SK-N-SH treated with all-trans-retinoic acid at 6 μM for 48 hours (cell line): ENCODE results near the gene ACTN1.

ENCODE experiments used
- CREB5 ChIP-seq: fragments of 250-450 bp; sonication (Bioruptor Pico); IDR thresholded peaks from 2 replicates; pipeline ENCODE4 v1.5.1; 2020; ENCODE audit warnings: low read depth, mild to moderate bottlenecking, moderate library complexity
- TOX ChIP-seq: fragments of 250-450 bp; sonication (Bioruptor Pico); IDR thresholded peaks from 2 replicates; pipeline ENCODE4 v1.8.0; 2021; ENCODE audit warnings: mild to moderate bottlenecking, moderate library complexity, borderline replicate concordance
- ZFP3 ChIP-seq: fragments of 250-450 bp; sonication (Bioruptor Pico); IDR thresholded peaks from 2 replicates; pipeline ENCODE4 v1.5.0; 2020; ENCODE audit warnings: mild to moderate bottlenecking, moderate library complexity
- TF ChIP-seq, protein P1 (sequence below): fragments of 250-450 bp; sonication (Bioruptor Pico); IDR thresholded peaks from 2 replicates; pipeline ENCODE4 v1.8.0; 2020; ENCODE audit warnings: mild to moderate bottlenecking, moderate library complexity, borderline replicate concordance

DNA sequence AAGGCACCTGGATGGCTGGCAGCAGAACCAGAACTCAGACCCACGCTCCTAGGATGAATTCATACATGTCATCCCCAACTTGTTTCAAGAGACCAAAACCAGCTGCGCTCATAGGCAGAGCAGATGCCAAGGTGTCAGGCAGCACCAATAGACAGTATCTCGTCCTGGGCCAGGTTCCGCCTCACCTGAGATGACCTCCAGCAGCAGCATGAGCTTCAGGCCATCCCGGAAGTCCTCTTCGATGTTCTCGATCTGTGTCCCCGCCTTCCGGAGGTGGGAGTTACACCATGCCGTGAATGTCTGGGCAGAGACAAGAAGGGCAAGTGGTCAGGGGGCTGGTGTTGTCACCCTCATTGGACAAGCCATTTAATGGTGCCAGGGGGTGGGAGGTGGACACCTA, 53.7 kb downstream of the ACTN1 start:
- TF ChIP-seq TOX (no peak), ZFP3 (CRISPR knock-in tag) (no peak), CREB5 (no peak)
- TF ChIP-seq, protein P1, sequence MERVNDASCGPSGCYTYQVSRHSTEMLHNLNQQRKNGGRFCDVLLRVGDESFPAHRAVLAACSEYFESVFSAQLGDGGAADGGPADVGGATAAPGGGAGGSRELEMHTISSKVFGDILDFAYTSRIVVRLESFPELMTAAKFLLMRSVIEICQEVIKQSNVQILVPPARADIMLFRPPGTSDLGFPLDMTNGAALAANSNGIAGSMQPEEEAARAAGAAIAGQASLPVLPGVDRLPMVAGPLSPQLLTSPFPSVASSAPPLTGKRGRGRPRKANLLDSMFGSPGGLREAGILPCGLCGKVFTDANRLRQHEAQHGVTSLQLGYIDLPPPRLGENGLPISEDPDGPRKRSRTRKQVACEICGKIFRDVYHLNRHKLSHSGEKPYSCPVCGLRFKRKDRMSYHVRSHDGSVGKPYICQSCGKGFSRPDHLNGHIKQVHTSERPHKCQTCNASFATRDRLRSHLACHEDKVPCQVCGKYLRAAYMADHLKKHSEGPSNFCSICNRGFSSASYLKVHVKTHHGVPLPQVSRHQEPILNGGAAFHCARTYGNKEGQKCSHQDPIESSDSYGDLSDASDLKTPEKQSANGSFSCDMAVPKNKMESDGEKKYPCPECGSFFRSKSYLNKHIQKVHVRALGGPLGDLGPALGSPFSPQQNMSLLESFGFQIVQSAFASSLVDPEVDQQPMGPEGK (CRISPR knock-in tag), result no peak
